Endothelial cell of umbilical vein (primary cell): Measurements from ENCODE around the gene FREM1. TPM values are rescaled to one million over a fixed set of nuclear protein-coding genes. Genes with fewer than 3 reads are reported as not detected.

Experiments
- BruUV-seq: library from RNA; stranded (reverse); fragments of 400-500 nt; replicated peaks from 2 replicates; lab custom pipeline; 2021; lab: Mats Ljungman, UMichigan
- CTCF ChIA-PET: fragments of 300-600, 350-600 bp; sonication (Branson Sonifier 250); formaldehyde crosslinking; loops from one replicate; lab custom pipeline; 2021; ENCODE audit warnings: antibody characterized with exemption, inconsistent platforms; lab: Charles Lee
- POLR2A ChIA-PET: fragments of 300-600, 350-600 bp; sonication (Branson Sonifier 250); formaldehyde crosslinking; loops from one replicate; lab custom pipeline; 2021; ENCODE audit warnings: antibody characterized with exemption, inconsistent platforms; lab: Charles Lee
- DNase-seq: peaks from one replicate; pipeline ENCODE4 v3.0.0-alpha.2; 2011; ENCODE audit warnings: low read depth, low spot score
- FAIRE-seq: peaks from 2 replicates; lab custom pipeline; 2011; peaks lifted over from hg19 to GRCh38; lab: Jason Lieb, UNC
- H2AFZ ChIP-seq: 2 replicates; pipeline ENCODE4 v1.6.0; 2012; ENCODE audit warnings: low read depth, low read length, control low read depth, inconsistent platforms
- H3K27ac ChIP-seq: 2 replicates; pipeline ENCODE4 v1.5.1; 2011; ENCODE audit warnings: low read depth, mild to moderate bottlenecking, control low read depth, low read length, moderate library complexity; ENCODE audit not compliant: insufficient read depth
- H3K27me3 ChIP-seq, 2 experiments: 2 replicates each; pipeline versions ENCODE4 v1.6.0 to v1.6.1; 2011; ENCODE audit warnings: low read length in 2 of 2, mixed read lengths in 1 of 2; ENCODE audit not compliant: control insufficient read depth in 2 of 2, insufficient read depth in 2 of 2
- H3K36me3 ChIP-seq, 2 experiments: 2 replicates in 1 of 2; 3 replicates in 1 of 2; pipeline ENCODE4 v1.5.1; 2011; ENCODE audit warnings: low read length in 2 of 2, mild to moderate bottlenecking in 1 of 2, moderate library complexity in 1 of 2; ENCODE audit not compliant: control insufficient read depth in 2 of 2, insufficient read depth in 2 of 2; ENCODE audit errors: extremely low read depth in 1 of 2
- H3K4me1 ChIP-seq: 3 replicates; pipeline ENCODE4 v1.5.1; 2011; ENCODE audit warnings: mild to moderate bottlenecking, low read length; ENCODE audit not compliant: control insufficient read depth, insufficient read depth; ENCODE audit errors: extremely low read depth
- H3K4me2 ChIP-seq: 2 replicates; pipeline ENCODE4 v1.6.1; 2011; ENCODE audit warnings: low read length, control low read depth, mixed read lengths; ENCODE audit not compliant: insufficient read depth
- H3K4me3 ChIP-seq, 3 experiments: fragments of 200-600 bp in 1 of 3; sonication (generic), shearing (Covaris generic) in 1 of 3; replicated peaks in 1 of 3; 2 replicates each; pipeline ENCODE4 v1.5.1; 2011 to 2016; ENCODE audit warnings: control low read depth in 3 of 3, low read length in 3 of 3, mild to moderate bottlenecking in 2 of 3, inconsistent platforms in 1 of 3, low read depth in 1 of 3, moderate library complexity in 1 of 3; ENCODE audit not compliant: insufficient read depth in 1 of 3
- H3K79me2 ChIP-seq: 2 replicates; pipeline ENCODE4 v1.6.0; 2012; ENCODE audit warnings: low read length, inconsistent platforms; ENCODE audit not compliant: control insufficient read depth, insufficient read depth
- H3K9ac ChIP-seq: replicated peaks from 2 replicates; pipeline ENCODE3; 2011; ENCODE audit warnings: low read length, control low read depth; ENCODE audit not compliant: insufficient read depth; ENCODE audit errors: extremely low read depth
- H3K9me1 ChIP-seq: replicated peaks from 3 replicates; pipeline ENCODE4 v1.6.0; 2011; ENCODE audit warnings: mild to moderate bottlenecking, low read length; ENCODE audit not compliant: control insufficient read depth, insufficient read depth; ENCODE audit errors: extremely low read depth
- H3K9me3 ChIP-seq: replicated peaks from 2 replicates; pipeline ENCODE4 v1.5.1; 2012; ENCODE audit warnings: low read length, inconsistent platforms; ENCODE audit not compliant: control insufficient read depth, insufficient read depth
- H4K20me1 ChIP-seq: replicated peaks from 2 replicates; pipeline ENCODE3; 2011; ENCODE audit warnings: mild to moderate bottlenecking, low read length; ENCODE audit not compliant: control insufficient read depth, insufficient read depth; ENCODE audit errors: extremely low read depth
- EZH2 ChIP-seq: IDR thresholded peaks from 2 replicates; pipeline ENCODE4 v1.6.1; 2012; ENCODE audit warnings: borderline replicate concordance, low read depth, mild to moderate bottlenecking, moderate library complexity, low read length, inconsistent platforms; ENCODE audit not compliant: severe bottlenecking
- FOS ChIP-seq: IDR thresholded peaks from 2 replicates; pipeline ENCODE4 v1.6.1; 2011; ENCODE audit warnings: mild to moderate bottlenecking, low read length, moderate library complexity, borderline replicate concordance; ENCODE audit not compliant: insufficient read depth
- GATA2 ChIP-seq: IDR thresholded peaks from 2 replicates; pipeline ENCODE4 v1.7.0; 2011; ENCODE audit warnings: low read depth, mild to moderate bottlenecking, moderate library complexity, mixed read lengths, low read length; ENCODE audit not compliant: insufficient read length, insufficient read depth
- JUN ChIP-seq: IDR thresholded peaks from 2 replicates; pipeline ENCODE4 v1.6.1; 2011; ENCODE audit warnings: borderline replicate concordance, low read depth; ENCODE audit not compliant: insufficient read length, insufficient read depth
- MAX ChIP-seq: IDR thresholded peaks from 2 replicates; pipeline ENCODE4 v1.6.1; 2011; ENCODE audit not compliant: insufficient read depth, insufficient read length
- MYC ChIP-seq: IDR thresholded peaks from one replicate; pipeline ENCODE4 v1.6.1; 2011; ENCODE audit warnings: mild to moderate bottlenecking, low read depth, low read length
- POLR2A ChIP-seq: IDR thresholded peaks from 2 replicates; pipeline ENCODE4 v1.6.1; 2012; ENCODE audit warnings: low read depth, mild to moderate bottlenecking, control low read depth, low read length
- POLR2AphosphoS5 ChIP-seq: IDR thresholded peaks from 2 replicates; pipeline ENCODE4 v1.6.1; 2012; ENCODE audit warnings: low read depth, mild to moderate bottlenecking, control low read depth, low read length, moderate library complexity; ENCODE audit not compliant: insufficient read depth
- dilution Hi-C: fragments of 300-500 bp; cut with MboI; formaldehyde crosslinking; loops from one replicate; pipeline ENCODE4 v1.15.0; 2019; ENCODE audit warnings: low sequenced_read_pairs; ENCODE audit not compliant: extremely low pct_ligation_motif_present
- intact Hi-C: fragments of 100-400 bp; cut with micrococcal nuclease; formaldehyde crosslinking; loops from one replicate; pipeline ENCODE4 v1.10.0; 2022
- polyA plus RNA-seq, 4 experiments: library from polyadenylated mRNA; depleted of rRNA in 3 of 4; stranded (reverse) in 3 of 4; unstranded in 1 of 4; fragments of >200 nt; gene quantifications; 2 replicates each; pipeline versions ENCODE4 v1.2.1 to v1.2.3, GENCODE V29; 2011 to 2012; ENCODE audit warnings: missing spikeins in 1 of 4
- total RNA-seq: library from RNA; stranded (reverse); gene quantifications from 2 replicates; pipeline ENCODE4 v1.2.3, GENCODE V29; 2021
- TF ChIP-seq, protein P1 (sequence below), 2 donors: IDR thresholded peaks; 1 replicate in 1 of 2; 2 replicates in 1 of 2; pipeline ENCODE4 v1.5.1; 2011; ENCODE audit warnings: low read length in 2 of 2, mild to moderate bottlenecking in 2 of 2, moderate library complexity in 2 of 2, control low read depth in 1 of 2, inconsistent platforms in 1 of 2, low read depth in 1 of 2; ENCODE audit not compliant: insufficient read depth in 1 of 2; ENCODE audit errors: extremely low read depth in 1 of 2

Gene FREM1
- total and polyA plus RNA-seq, 2 donors (not counting 3 experiments of a cell fraction or from before 2014, with no cell fraction given), result 0.10 to 0.29 TPM

GRCh38 chr9:14827805-14828204 lies 82.4 kb downstream of the FREM1 start:
- H3K4me3 ChIP-seq, result no peak overlapping the region
- no peaks in the 10 kb centered on the region for H3K9me3 ChIP-seq
- H3K9ac ChIP-seq, result no peak overlapping the region
- DNase-seq, result no peak
- no peak overlapping the region for H3K27ac ChIP-seq
- no peaks in the 10 kb centered on the region for H3K79me2 ChIP-seq
- no peaks in the 10 kb centered on the region for H3K9me1 ChIP-seq
- POLR2A ChIA-PET, result no interaction called here
- no peak overlapping the region for H3K4me2 ChIP-seq
- H3K36me3 ChIP-seq, result no peaks in the 10 kb centered on the region
- TF ChIP-seq EZH2, result no peak
- dilution Hi-C loops (no loop called here), intact Hi-C loops (no loop called here)
- no TSS peak for BruUV-seq
- no peaks in the 10 kb centered on the region for H3K4me1 ChIP-seq
- no peak for FAIRE-seq
- H4K20me1 ChIP-seq, result no peaks in the 10 kb centered on the region
- CTCF ChIA-PET, result no interaction called here
- H3K27me3 ChIP-seq, result peaks cover 2 to 3% of the 10 kb centered on the region in 2 experiments
- H2AFZ ChIP-seq, result no peak overlapping the region

DNA sequence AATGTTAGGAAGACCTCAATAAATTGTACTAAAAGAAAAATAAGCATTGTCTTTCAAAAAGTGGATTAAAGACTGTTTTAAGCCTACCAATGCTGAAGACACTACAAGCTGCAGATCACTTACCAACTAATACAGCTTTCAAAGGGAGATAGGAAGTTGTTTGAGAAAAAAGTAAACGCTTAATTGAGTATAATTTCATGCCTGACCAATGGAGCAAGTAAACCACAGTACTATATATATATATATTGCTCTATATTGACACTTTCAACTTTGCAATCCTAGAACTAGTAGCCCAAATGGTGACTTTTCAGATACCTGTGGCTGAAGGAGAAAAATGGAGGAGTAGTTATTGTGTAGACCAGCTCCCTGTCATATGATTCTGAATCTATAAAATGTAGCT lies 85.7 kb downstream of the FREM1 start:
- no peak overlapping the region for H2AFZ ChIP-seq
- no peaks in the 10 kb centered on the region for H3K9me3 ChIP-seq
- TF ChIP-seq EZH2, result no peak
- no peak for TF ChIP-seq POLR2A
- TF ChIP-seq, protein P1, sequence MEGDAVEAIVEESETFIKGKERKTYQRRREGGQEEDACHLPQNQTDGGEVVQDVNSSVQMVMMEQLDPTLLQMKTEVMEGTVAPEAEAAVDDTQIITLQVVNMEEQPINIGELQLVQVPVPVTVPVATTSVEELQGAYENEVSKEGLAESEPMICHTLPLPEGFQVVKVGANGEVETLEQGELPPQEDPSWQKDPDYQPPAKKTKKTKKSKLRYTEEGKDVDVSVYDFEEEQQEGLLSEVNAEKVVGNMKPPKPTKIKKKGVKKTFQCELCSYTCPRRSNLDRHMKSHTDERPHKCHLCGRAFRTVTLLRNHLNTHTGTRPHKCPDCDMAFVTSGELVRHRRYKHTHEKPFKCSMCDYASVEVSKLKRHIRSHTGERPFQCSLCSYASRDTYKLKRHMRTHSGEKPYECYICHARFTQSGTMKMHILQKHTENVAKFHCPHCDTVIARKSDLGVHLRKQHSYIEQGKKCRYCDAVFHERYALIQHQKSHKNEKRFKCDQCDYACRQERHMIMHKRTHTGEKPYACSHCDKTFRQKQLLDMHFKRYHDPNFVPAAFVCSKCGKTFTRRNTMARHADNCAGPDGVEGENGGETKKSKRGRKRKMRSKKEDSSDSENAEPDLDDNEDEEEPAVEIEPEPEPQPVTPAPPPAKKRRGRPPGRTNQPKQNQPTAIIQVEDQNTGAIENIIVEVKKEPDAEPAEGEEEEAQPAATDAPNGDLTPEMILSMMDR (IDR thresholded peaks at IDR 0.05; ENCODE audit: extremely low read depth in 1 of 2, insufficient read depth in 1 of 2, low read depth in 1 of 2, low read length in 2 of 2), result no peak
- TF ChIP-seq MAX, result no peak
- no peak for TF ChIP-seq GATA2
- TF ChIP-seq JUN, result no peak
- no peak for TF ChIP-seq POLR2AphosphoS5
- no peak for TF ChIP-seq FOS
- TF ChIP-seq MYC, result no peak
- no peak for FAIRE-seq
- no peaks in the 10 kb centered on the region for H3K9me1 ChIP-seq
- no peaks in the 10 kb centered on the region for H4K20me1 ChIP-seq
- POLR2A ChIA-PET, result no interaction called here
- dilution Hi-C loops, result no loop called here
- no peaks in the 10 kb centered on the region for H3K4me1 ChIP-seq
- CTCF ChIA-PET, result interaction anchor here (1.1 kb wide), 1 partner anchor 207 kb away, joined by 3 read pairs; no protein-coding TSS in a partner anchor
- no peak overlapping the region for H3K9ac ChIP-seq
- no peaks in the 10 kb centered on the region for H3K36me3 ChIP-seq
- DNase-seq, result no peak
- intact Hi-C loops, result no loop called here
- no TSS peak for BruUV-seq
- H3K27ac ChIP-seq, result no peak overlapping the region
- H3K79me2 ChIP-seq, result no peaks in the 10 kb centered on the region
- H3K4me3 ChIP-seq, result no peak overlapping the region
- no peak overlapping the region for H3K4me2 ChIP-seq
- H3K27me3 ChIP-seq, result peaks cover 0 to 7% of the 10 kb centered on the region in 2 experiments
